Measurements from ENCODE around the gene GRM5.

GRCh38 chr11:88541006-88541405 lies 524.8 kb downstream of the GRM5 start:
- TF ChIP-seq POLR2A (IDR thresholded peaks at IDR 0.05; ENCODE audit: low read depth, low read length) (no peak), POLR2AphosphoS5 (IDR thresholded peaks at IDR 0.05; ENCODE audit: low read depth, low read length) (no peak), TAF1 (IDR thresholded peaks at IDR 0.05; ENCODE audit: borderline replicate concordance, low read depth, low read length) (no peak)
